OCI-LY1 (cell line): ENCODE measurements around the gene RHOD.

Experiments used
- H2AFZ ChIP-seq: fragments of 200-600 bp; sonication (generic), shearing (Covaris generic); 2 replicates; pipeline ENCODE4 v1.6.0; 2014; ENCODE audit warnings: antibody characterized with exemption, mild to moderate bottlenecking, low read length
- H3F3A ChIP-seq: fragments of 200-600 bp; sonication (generic), shearing (Covaris generic); 2 replicates; pipeline ENCODE4 v1.6.0; 2014; ENCODE audit warnings: mild to moderate bottlenecking, antibody characterized with exemption, low read length, moderate library complexity; ENCODE audit not compliant: insufficient read depth
- H3K27ac ChIP-seq: fragments of 200-600 bp; sonication (generic); 2 replicates; pipeline ENCODE4 v1.5.1; 2014; ENCODE audit warnings: low read length, mixed run types, mild to moderate bottlenecking, low read depth; ENCODE audit not compliant: poor library complexity, severe bottlenecking
- H3K27me3 ChIP-seq: fragments of 200-600 bp; sonication (generic); 2 replicates; pipeline ENCODE4 v1.6.0; 2014; ENCODE audit warnings: antibody characterized with exemption, mild to moderate bottlenecking, low read length, moderate library complexity; ENCODE audit not compliant: insufficient read depth
- H3K36me3 ChIP-seq: fragments of 200-600 bp; sonication (generic); 2 replicates; pipeline ENCODE4 v1.6.1; 2014; ENCODE audit warnings: mild to moderate bottlenecking, antibody characterized with exemption, low read length, moderate library complexity, mixed read lengths; ENCODE audit not compliant: insufficient read depth
- H3K4me1 ChIP-seq: fragments of 200-600 bp; sonication (generic); 2 replicates; pipeline ENCODE4 v1.5.1; 2014; ENCODE audit warnings: mild to moderate bottlenecking, low read length, moderate library complexity; ENCODE audit not compliant: insufficient read depth, severe bottlenecking
- H3K4me2 ChIP-seq: fragments of 200-600 bp; sonication (generic), shearing (Covaris generic); 2 replicates; pipeline ENCODE4 v1.6.1; 2014; ENCODE audit warnings: low read length
- H3K4me3 ChIP-seq: fragments of 200-600 bp; sonication (generic); 2 replicates; pipeline ENCODE4 v1.5.1; 2014; ENCODE audit warnings: low read length, low read depth, mild to moderate bottlenecking, mixed read lengths; ENCODE audit not compliant: poor library complexity, severe bottlenecking
- H3K79me2 ChIP-seq: fragments of 200-600 bp; shearing (Covaris generic); 2 replicates; pipeline ENCODE4 v1.6.1; 2016; ENCODE audit warnings: mixed run types, low read length, mixed read lengths; ENCODE audit not compliant: insufficient read depth
- H3K9ac ChIP-seq: fragments of 200-600 bp; sonication (generic), shearing (Covaris generic); 2 replicates; pipeline ENCODE4 v1.6.1; 2014; ENCODE audit warnings: mild to moderate bottlenecking, low read length, mixed read lengths
- H3K9me2 ChIP-seq: fragments of 200-600 bp; sonication (generic), shearing (Covaris generic); 2 replicates; pipeline ENCODE4 v1.6.1; 2014; ENCODE audit warnings: low read depth, mild to moderate bottlenecking, low read length, mixed read lengths
- H3K9me3 ChIP-seq: fragments of 200-600 bp; shearing (Covaris generic); 2 replicates; pipeline ENCODE4 v1.6.1; 2014; ENCODE audit warnings: low read length, mixed read lengths
- H4K20me1 ChIP-seq: fragments of 200-600 bp; sonication (generic), shearing (Covaris generic); 2 replicates; pipeline ENCODE4 v1.6.0; 2016; ENCODE audit warnings: mild to moderate bottlenecking, low read length; ENCODE audit not compliant: insufficient read depth
- CTCF ChIP-seq: fragments of 200-600 bp; sonication (generic), shearing (Covaris generic); IDR thresholded peaks from 2 replicates; pipeline ENCODE4 v1.5.1; 2017; ENCODE audit warnings: mild to moderate bottlenecking, antibody characterized with exemption, low read length, moderate library complexity, mixed read lengths
- EZH2 ChIP-seq: fragments of 200-600 bp; sonication (generic), shearing (Covaris generic); IDR thresholded peaks from 2 replicates; pipeline ENCODE4 v1.8.0; 2017; ENCODE audit warnings: borderline replicate concordance, mixed run types, mild to moderate bottlenecking, antibody characterized with exemption, low read length, moderate library complexity, mixed read lengths

Gene RHOD

GRCh38 chr11:67054346-67054835 lies 2.3 kb upstream of the RHOD start:
- Histone ChIP-seq H3K4me1 (peaks cover 10% of the 10 kb centered on the region), H3K9me2 (no peaks in the 10 kb centered on the region), H3K27ac (no peak overlapping the region), H3K4me3 (no peak overlapping the region), H3K9ac (no peak overlapping the region), H3K4me2 (no peak overlapping the region), H4K20me1 (no peaks in the 10 kb centered on the region), H3F3A (no peaks in the 10 kb centered on the region), H3K36me3 (no peaks in the 10 kb centered on the region), H3K27me3 (peaks cover 15% of the 10 kb centered on the region), H3K79me2 (no peaks in the 10 kb centered on the region), H2AFZ (no peak overlapping the region), H3K9me3 (no peaks in the 10 kb centered on the region)
- TF ChIP-seq CTCF, result no peak
- no peak for TF ChIP-seq EZH2

GRCh38 chr11:67054836-67055523 lies 1.7 kb upstream of the RHOD start:
- no peak overlapping the region for H3K4me2 ChIP-seq
- peaks cover 15% of the 10 kb centered on the region for H3K27me3 ChIP-seq
- no peak overlapping the region for H3K27ac ChIP-seq
- H3K79me2 ChIP-seq, result no peaks in the 10 kb centered on the region
- H2AFZ ChIP-seq, result no peak overlapping the region
- no peaks in the 10 kb centered on the region for H3F3A ChIP-seq
- H3K4me1 ChIP-seq, result peaks cover 10% of the 10 kb centered on the region
- no peak for TF ChIP-seq EZH2
- no peak for TF ChIP-seq CTCF
- no peaks in the 10 kb centered on the region for H3K36me3 ChIP-seq
- H4K20me1 ChIP-seq, result no peaks in the 10 kb centered on the region
- no peaks in the 10 kb centered on the region for H3K9me3 ChIP-seq
- H3K4me3 ChIP-seq, result no peak overlapping the region
- no peaks in the 10 kb centered on the region for H3K9me2 ChIP-seq
- H3K9ac ChIP-seq, result no peak overlapping the region

GRCh38 chr11:67055812-67056211 lies 835 bp upstream of the RHOD start:
- H3K4me3 ChIP-seq, result no peak overlapping the region
- peak overlapping the region; percentile 43; the same call in 1 of the 2 replicates for H3K4me2 ChIP-seq
- H3K9me2 ChIP-seq, result no peaks in the 10 kb centered on the region
- H3F3A ChIP-seq, result no peaks in the 10 kb centered on the region
- H3K36me3 ChIP-seq, result no peaks in the 10 kb centered on the region
- H2AFZ ChIP-seq, result no peak overlapping the region
- H3K9ac ChIP-seq, result no peak overlapping the region
- H3K4me1 ChIP-seq, result peaks cover 10% of the 10 kb centered on the region
- no peaks in the 10 kb centered on the region for H3K9me3 ChIP-seq
- H3K27ac ChIP-seq, result no peak overlapping the region
- TF ChIP-seq CTCF, result no peak
- TF ChIP-seq EZH2, result no peak
- peaks cover 13% of the 10 kb centered on the region for H3K27me3 ChIP-seq
- H3K79me2 ChIP-seq, result no peaks in the 10 kb centered on the region
- no peaks in the 10 kb centered on the region for H4K20me1 ChIP-seq
